Keratinocyte (primary cell): ENCODE measurements around the gene CEP85L. TPM values are rescaled to one million over a fixed set of nuclear protein-coding genes. Genes with fewer than 3 reads are reported as not detected.

Experiments used
- DNase-seq: peaks from one replicate; pipeline ENCODE4 v3.0.0-alpha.2; 2011; ENCODE audit warnings: low read depth, missing footprints, low spot score
- FAIRE-seq: peaks from 2 replicates; lab custom pipeline; 2011; peaks lifted over from hg19 to GRCh38; lab: Jason Lieb, UNC
- H2AFZ ChIP-seq: 2 replicates; pipeline ENCODE4 v1.6.0; 2012; ENCODE audit warnings: low read length, control low read depth, inconsistent platforms; ENCODE audit not compliant: control insufficient read depth
- H3K27ac ChIP-seq: 2 replicates; pipeline ENCODE4 v1.5.1; 2011; ENCODE audit warnings: low read length; ENCODE audit not compliant: control insufficient read depth, insufficient read depth
- H3K27me3 ChIP-seq: 3 replicates; pipeline ENCODE4 v1.6.0; 2011; ENCODE audit warnings: low read length; ENCODE audit not compliant: control insufficient read depth, insufficient read depth; ENCODE audit errors: extremely low read depth
- H3K36me3 ChIP-seq, 2 experiments: 2 replicates in 1 of 2; 3 replicates in 1 of 2; pipeline ENCODE4 v1.5.1; 2011; ENCODE audit warnings: low read length in 2 of 2, mild to moderate bottlenecking in 1 of 2; ENCODE audit not compliant: control insufficient read depth in 2 of 2, insufficient read depth in 2 of 2; ENCODE audit errors: extremely low read depth in 1 of 2
- H3K4me1 ChIP-seq: 3 replicates; pipeline ENCODE4 v1.5.1; 2011; ENCODE audit warnings: low read length; ENCODE audit not compliant: control insufficient read depth, insufficient read depth; ENCODE audit errors: extremely low read depth
- H3K4me2 ChIP-seq: 3 replicates; pipeline ENCODE4 v1.6.0; 2011; ENCODE audit warnings: low read depth, low read length; ENCODE audit not compliant: control insufficient read depth, insufficient read depth; ENCODE audit errors: extremely low read depth
- H3K4me3 ChIP-seq, 3 experiments: fragments of 200-600 bp in 1 of 3; sonication (generic) in 1 of 3; 2 replicates in 2 of 3; 3 replicates in 1 of 3; pipeline ENCODE4 v1.5.1; 2011 to 2016; ENCODE audit warnings: low read length in 3 of 3, mild to moderate bottlenecking in 3 of 3, control low read depth in 2 of 3, inconsistent platforms in 1 of 3, low read depth in 1 of 3, mixed read lengths in 1 of 3, mixed run types in 1 of 3, moderate library complexity in 1 of 3; ENCODE audit not compliant: control insufficient read depth in 2 of 3, insufficient read depth in 2 of 3; ENCODE audit errors: extremely low read depth in 1 of 3
- H3K79me2 ChIP-seq: 2 replicates; pipeline ENCODE4 v1.6.0; 2012; ENCODE audit warnings: low read length; ENCODE audit not compliant: control insufficient read depth, insufficient read depth
- H3K9ac ChIP-seq: 3 replicates; pipeline ENCODE4 v1.6.0; 2011; ENCODE audit warnings: low read length; ENCODE audit not compliant: control insufficient read depth, insufficient read depth; ENCODE audit errors: extremely low read depth
- H3K9me1 ChIP-seq: 3 replicates; pipeline ENCODE4 v1.6.0; 2011; ENCODE audit warnings: low read length; ENCODE audit not compliant: control insufficient read depth, insufficient read depth; ENCODE audit errors: extremely low read depth
- H3K9me3 ChIP-seq: 2 replicates; pipeline ENCODE4 v1.5.1; 2012; ENCODE audit warnings: low read depth, low read length; ENCODE audit not compliant: control insufficient read depth
- H4K20me1 ChIP-seq: 3 replicates; pipeline ENCODE4 v1.6.0; 2011; ENCODE audit warnings: low read length; ENCODE audit not compliant: control insufficient read depth, insufficient read depth; ENCODE audit errors: extremely low read depth
- CTCF ChIP-seq, 3 experiments: IDR thresholded peaks in 1 of 3; conservative IDR thresholded peaks in 1 of 3; optimal IDR thresholded peaks in 1 of 3; 2 replicates in 2 of 3; 3 replicates in 1 of 3; pipeline versions ENCODE3 to v1.5.1; 2011; ENCODE audit warnings: low read length in 3 of 3, mild to moderate bottlenecking in 3 of 3, moderate library complexity in 2 of 3, control low read depth in 1 of 3, inconsistent platforms in 1 of 3; ENCODE audit not compliant: insufficient read depth in 2 of 3; ENCODE audit errors: extremely low read depth in 1 of 3
- EZH2 ChIP-seq: IDR thresholded peaks from one replicate; pipeline ENCODE4 v1.6.1; 2012; ENCODE audit warnings: inconsistent platforms, mild to moderate bottlenecking, low read length, moderate library complexity
- dilution Hi-C: fragments of 300-500 bp; cut with MboI; formaldehyde crosslinking; loops from one replicate; pipeline ENCODE4 v1.7.0; 2020; ENCODE audit warnings: low sequenced_read_pairs; ENCODE audit not compliant: extremely low pct_ligation_motif_present
- polyA plus RNA-seq, 5 experiments: library from polyadenylated mRNA; depleted of rRNA in 3 of 5; stranded (reverse) in 3 of 5; stranded (forward) in 1 of 5; unstranded in 1 of 5; fragments of >200 nt; gene quantifications; 1 replicate in 1 of 5; 2 replicates in 3 of 5; 3 replicates in 1 of 5; pipeline versions ENCODE4 v1.2.1 to v1.2.3, GENCODE V29; 2011 to 2012; ENCODE audit warnings: missing spikeins in 2 of 5, low read depth in 1 of 5, low replicate concordance in 1 of 5

Gene CEP85L
- polyA plus RNA-seq, 1 donor (not counting 4 experiments of a cell fraction or from before 2014, with no cell fraction given), result 3.5 TPM

- Histone ChIP-seq H3K4me1 (no peaks in the 10 kb centered on the region), H3K79me2 (peaks cover 44% of the 10 kb centered on the region), H4K20me1 (no peaks in the 10 kb centered on the region), H3K36me3 (no peaks in the 10 kb centered on the region), H3K9me1 (no peaks in the 10 kb centered on the region), H3K4me3 (no peak overlapping the region), H3K9ac (no peak overlapping the region), H3K27me3 (no peaks in the 10 kb centered on the region), H3K27ac (no peak overlapping the region), H3K4me2 (no peak overlapping the region), H2AFZ (no peak overlapping the region), H3K9me3 (no peaks in the 10 kb centered on the region)
- DNase-seq (no peak), FAIRE-seq (no peak)
- TF ChIP-seq EZH2 (no peak), CTCF (optimal IDR thresholded peaks at IDR 0.05 in 1 of 3, IDR thresholded peaks at IDR 0.05 in 1 of 3, conservative IDR thresholded peaks at IDR 0.05 in 1 of 3; ENCODE audit: extremely low read depth in 1 of 3, insufficient read depth in 2 of 3, low read length in 3 of 3) (no peak)
- dilution Hi-C loops, result no loop called here
Measured at GRCh38 chr6:118638288-118638687, 13.1 kb downstream of the CEP85L start.

- Histone ChIP-seq H3K27ac (no peak overlapping the region), H3K4me3 (no peak overlapping the region), H3K9me3 (no peaks in the 10 kb centered on the region), H3K36me3 (no peaks in the 10 kb centered on the region), H4K20me1 (no peaks in the 10 kb centered on the region), H3K9ac (no peak overlapping the region), H3K27me3 (no peaks in the 10 kb centered on the region), H3K4me2 (no peak overlapping the region), H2AFZ (no peak overlapping the region), H3K4me1 (no peaks in the 10 kb centered on the region), H3K9me1 (no peaks in the 10 kb centered on the region), H3K79me2 (peaks cover 36% of the 10 kb centered on the region)
- TF ChIP-seq EZH2, result no peak
- TF ChIP-seq CTCF (optimal IDR thresholded peaks at IDR 0.05 in 1 of 3, IDR thresholded peaks at IDR 0.05 in 1 of 3, conservative IDR thresholded peaks at IDR 0.05 in 1 of 3; ENCODE audit: extremely low read depth in 1 of 3, insufficient read depth in 2 of 3, low read length in 3 of 3), result no peak
- FAIRE-seq, result no peak
- dilution Hi-C loops, result no loop called here
- DNase-seq, result no peak
Measured at GRCh38 chr6:118635909-118636735, 15.3 kb downstream of the CEP85L start.
